Measurements from ENCODE around the gene CXCL10. TPM values are rescaled to one million over a fixed set of nuclear protein-coding genes. Genes with fewer than 3 reads are reported as not detected.

The CXCL10 gene
- total and polyA plus RNA-seq, 9 of the 15 experiments (the other 6 are each of a cell fraction or from before 2014, with no cell fraction given): 0.06 to 0.18 (median 0.08) TPM; not detected in 6

GRCh38 chr4:76029300-76029699 lies 6.0 kb upstream of the CXCL10 start:
- no peaks in the 10 kb centered on the region for H3K36me3 ChIP-seq (ENCODE audit: control insufficient read depth, insufficient read depth, low read length)
- no peak for DNase-seq (ENCODE audit: extremely low read depth in 1 of 4, low spot score in 3 of 4)
- WGBS (ENCODE audit: insufficient coverage, low coverage, missing lambda C conversion rate): 6% methylated on average over 2 of the region's 2 CpGs
- no peak overlapping the region for H3K27ac ChIP-seq (ENCODE audit: extremely low read depth, low read depth, low read length)
- no peak for FAIRE-seq
- POLR2A ChIA-PET: no interaction called here
- no peak for ATAC-seq
- no peaks in the 10 kb centered on the region for H3K4me1 ChIP-seq (replicated peaks in 1 of 2; ENCODE audit: control insufficient read depth in 2 of 2, insufficient read depth in 2 of 2, low read length in 2 of 2)
- H3K4me3 ChIP-seq: no peak overlapping the region
- H3K4me2 ChIP-seq (ENCODE audit: insufficient read depth, low read length): no peak overlapping the region
- no peak overlapping the region for H3K9ac ChIP-seq (ENCODE audit: insufficient read depth in 1 of 2, low read depth in 2 of 2, low read length in 2 of 2)
- in situ Hi-C loops (cut with MboI) (no loop called here), intact Hi-C loops (cut with micrococcal nuclease) (no loop called here)
- no peaks in the 10 kb centered on the region for H4K20me1 ChIP-seq (replicated peaks; ENCODE audit: control insufficient read depth, insufficient read depth, low read length)
- no TSS peak for BruUV-seq (replicated peaks)
- TF ChIP-seq RERE (CRISPR knock-in tag; IDR thresholded peaks at IDR 0.05; ENCODE audit: borderline replicate concordance): no peak
- 0 out of 2 replicates have a peak, but pooled peaks have one; percentile 12 for TF ChIP-seq MAFG (tag; conservative IDR thresholded peaks at IDR 0.05)
- H2AFZ ChIP-seq (ENCODE audit: low read depth, low read length): no peak overlapping the region
- H3K9me3 ChIP-seq (replicated peaks; ENCODE audit: control insufficient read depth, insufficient read depth, low read depth, low read length): no peaks in the 10 kb centered on the region
- CTCF ChIA-PET (ENCODE audit: low intra/inter-chr PET ratio): no interaction called here
- H3K79me2 ChIP-seq (ENCODE audit: control insufficient read depth, insufficient read depth, low read length): no peaks in the 10 kb centered on the region
- H3K27me3 ChIP-seq (ENCODE audit: control insufficient read depth in 2 of 2, insufficient read depth in 2 of 2, low read length in 2 of 2): no peaks in the 10 kb centered on the region; a peak in 2 of 5 replicates
- H3K9me1 ChIP-seq (ENCODE audit: control insufficient read depth, insufficient read depth, low read length): no peaks in the 10 kb centered on the region

Measured in K562 (cell line).